HEK293 (cell line): ENCODE measurements around the gene LRRTM4.

Source experiments
- CTCF ChIA-PET: fragments of 350-600 bp; formaldehyde crosslinking; extraction: SDS; loops from one replicate; lab custom pipeline; 2021; ENCODE audit warnings: antibody characterized with exemption; lab: Yijun Ruan, JAX
- POLR2A ChIA-PET: fragments of 300-600 bp; formaldehyde crosslinking; extraction: SDS; loops from one replicate; lab custom pipeline; 2020; ENCODE audit warnings: antibody characterized with exemption, inconsistent platforms; lab: Yijun Ruan, JAX
- H3K27ac ChIP-seq: fragments of 200-500 bp; sonication (Bioruptor generic); 2 replicates; pipeline ENCODE4 v1.5.1; 2014; ENCODE audit warnings: low read depth, low read length, control low read depth, inconsistent platforms; ENCODE audit errors: extremely low read depth
- H3K36me3 ChIP-seq, 2 experiments: fragments of 200-500 bp in 1 of 2; sonication (Bioruptor generic) in 1 of 2; 1 replicate in 1 of 2; 2 replicates in 1 of 2; pipeline ENCODE4 v1.5.1; 2014 to 2017; ENCODE audit warnings: inconsistent platforms in 2 of 2, low read length in 2 of 2; ENCODE audit not compliant: control insufficient read depth in 2 of 2, insufficient read depth in 1 of 2
- H3K4me1 ChIP-seq: fragments of 200-500 bp; sonication (Bioruptor generic); 2 replicates; pipeline ENCODE4 v1.5.1; 2014; ENCODE audit warnings: mild to moderate bottlenecking, low read length, inconsistent platforms; ENCODE audit not compliant: control insufficient read depth, insufficient read depth
- H3K4me3 ChIP-seq: 2 replicates; pipeline ENCODE4 v1.5.1; 2011; ENCODE audit warnings: low read depth, mild to moderate bottlenecking, control low read depth, low read length, moderate library complexity
- H3K9me3 ChIP-seq: fragments of 200-500 bp; sonication (Bioruptor generic); 2 replicates; pipeline ENCODE4 v1.5.1; 2014; ENCODE audit warnings: low read depth, low read length, inconsistent platforms; ENCODE audit not compliant: control insufficient read depth, insufficient read depth
- GLI2 ChIP-seq: fragments of 450-650 bp; formaldehyde crosslinking; IDR thresholded peaks from 2 replicates; pipeline ENCODE4; 2017; ENCODE audit warnings: missing biosample characterization, missing genetic modification characterization, low read depth, borderline replicate concordance
- GLI4 ChIP-seq: fragments of 450-650 bp; formaldehyde crosslinking; IDR thresholded peaks from 2 replicates; pipeline ENCODE4 v1.5.1; 2016; ENCODE audit warnings: missing biosample characterization, missing genetic modification characterization
- SALL2 ChIP-seq: fragments of 450-650 bp; formaldehyde crosslinking; IDR thresholded peaks from 2 replicates; pipeline ENCODE4 v1.5.0; 2017; ENCODE audit warnings: missing biosample characterization, mild to moderate bottlenecking, missing genetic modification characterization, borderline replicate concordance
- ZEB2 ChIP-seq: fragments of 450-650 bp; formaldehyde crosslinking; IDR thresholded peaks from 2 replicates; pipeline ENCODE4 v1.5.1; 2016; ENCODE audit warnings: missing biosample characterization, missing genetic modification characterization
- ZFP37 ChIP-seq: fragments of 450-650 bp; formaldehyde crosslinking; IDR thresholded peaks from 2 replicates; pipeline ENCODE4 v1.5.1; 2016; ENCODE audit warnings: missing biosample characterization, missing genetic modification characterization
- ZIC2 ChIP-seq: fragments of 450-650 bp; formaldehyde crosslinking; IDR thresholded peaks from 2 replicates; pipeline ENCODE4 v1.5.1; 2016; ENCODE audit warnings: missing biosample characterization, missing genetic modification characterization
- ZNF10 ChIP-seq: fragments of 450-650 bp; formaldehyde crosslinking; IDR thresholded peaks from 2 replicates; pipeline ENCODE4 v1.5.1; 2017; ENCODE audit warnings: missing biosample characterization, missing genetic modification characterization
- ZNF121 ChIP-seq: fragments of 450-650 bp; formaldehyde crosslinking; IDR thresholded peaks from 2 replicates; pipeline ENCODE4 v1.5.1; 2016; ENCODE audit warnings: missing biosample characterization, missing genetic modification characterization
- ZNF155 ChIP-seq: fragments of 450-650 bp; formaldehyde crosslinking; IDR thresholded peaks from 2 replicates; pipeline ENCODE4 v1.5.1; 2016; ENCODE audit warnings: missing biosample characterization, missing genetic modification characterization
- ZNF184 ChIP-seq: fragments of 450-650 bp; IDR thresholded peaks from 2 replicates; pipeline ENCODE4 v1.5.1; 2018; ENCODE audit warnings: missing biosample characterization, mild to moderate bottlenecking, missing genetic modification characterization
- ZNF214 ChIP-seq: fragments of 450-650 bp; formaldehyde crosslinking; IDR thresholded peaks from 2 replicates; pipeline ENCODE4 v1.5.1; 2017; ENCODE audit warnings: missing biosample characterization, mild to moderate bottlenecking, missing genetic modification characterization, borderline replicate concordance
- ZNF24 ChIP-seq: fragments of 450-650 bp; formaldehyde crosslinking; IDR thresholded peaks from 2 replicates; pipeline ENCODE4 v1.5.1; 2016; ENCODE audit warnings: missing biosample characterization, missing genetic modification characterization
- ZNF280C ChIP-seq: fragments of 450-650 bp; formaldehyde crosslinking; IDR thresholded peaks from 2 replicates; pipeline ENCODE4 v1.5.1; 2016; ENCODE audit warnings: missing biosample characterization, missing genetic modification characterization
- ZNF324 ChIP-seq: fragments of 450-650 bp; formaldehyde crosslinking; IDR thresholded peaks from 2 replicates; pipeline ENCODE4 v1.5.1; 2016; ENCODE audit warnings: missing biosample characterization, missing genetic modification characterization
- ZNF354C ChIP-seq: fragments of 450-650 bp; formaldehyde crosslinking; IDR thresholded peaks from 2 replicates; pipeline ENCODE4 v1.5.1; 2016; ENCODE audit warnings: missing biosample characterization, missing genetic modification characterization, low read depth, borderline replicate concordance
- ZNF560 ChIP-seq: fragments of 450-650 bp; formaldehyde crosslinking; IDR thresholded peaks from 2 replicates; pipeline ENCODE4 v1.5.1; 2017; ENCODE audit warnings: missing biosample characterization, missing genetic modification characterization, borderline replicate concordance
- ZNF658 ChIP-seq: fragments of 450-650 bp; formaldehyde crosslinking; IDR thresholded peaks from 2 replicates; pipeline ENCODE4; 2016; ENCODE audit warnings: missing biosample characterization, missing genetic modification characterization
- ZNF677 ChIP-seq: fragments of 450-650 bp; IDR thresholded peaks from 2 replicates; pipeline ENCODE4 v1.5.0; 2018; ENCODE audit warnings: missing biosample characterization, mild to moderate bottlenecking, missing genetic modification characterization, moderate library complexity
- ZNF707 ChIP-seq: fragments of 450-650 bp; formaldehyde crosslinking; IDR thresholded peaks from 2 replicates; pipeline ENCODE4 v1.5.1; 2016; ENCODE audit warnings: missing biosample characterization, missing genetic modification characterization
- ZNF747 ChIP-seq: fragments of 450-650 bp; formaldehyde crosslinking; IDR thresholded peaks from 2 replicates; pipeline ENCODE4 v1.5.1; 2016; ENCODE audit warnings: missing biosample characterization, missing genetic modification characterization
- ZNF791 ChIP-seq: fragments of 450-650 bp; formaldehyde crosslinking; IDR thresholded peaks from 2 replicates; pipeline ENCODE4 v1.5.1; 2016; ENCODE audit warnings: missing biosample characterization, missing genetic modification characterization
- ZNF843 ChIP-seq: fragments of 450-650 bp; formaldehyde crosslinking; IDR thresholded peaks from 2 replicates; pipeline ENCODE4 v1.5.1; 2016; ENCODE audit warnings: missing biosample characterization, missing genetic modification characterization
- ZSCAN5A ChIP-seq: fragments of 450-650 bp; formaldehyde crosslinking; IDR thresholded peaks from 2 replicates; pipeline ENCODE4 v1.5.1; 2016; ENCODE audit warnings: missing biosample characterization, missing genetic modification characterization
- TF ChIP-seq, protein P1 (sequence below): fragments of 450-650 bp; formaldehyde crosslinking; IDR thresholded peaks from 2 replicates; pipeline ENCODE4 v1.5.1; 2016; ENCODE audit warnings: missing biosample characterization, missing genetic modification characterization
- TF ChIP-seq, protein P2 (sequence below): fragments of 450-650 bp; formaldehyde crosslinking; IDR thresholded peaks from 2 replicates; pipeline ENCODE4 v1.5.1; 2016; ENCODE audit warnings: missing biosample characterization, missing genetic modification characterization

LRRTM4 gene

GRCh38 chr2:77522888-77523287 is 712 bp upstream of the LRRTM4 start:
- no peak overlapping the region for H3K4me3 ChIP-seq
- CTCF ChIA-PET, result no interaction called here

DNA sequence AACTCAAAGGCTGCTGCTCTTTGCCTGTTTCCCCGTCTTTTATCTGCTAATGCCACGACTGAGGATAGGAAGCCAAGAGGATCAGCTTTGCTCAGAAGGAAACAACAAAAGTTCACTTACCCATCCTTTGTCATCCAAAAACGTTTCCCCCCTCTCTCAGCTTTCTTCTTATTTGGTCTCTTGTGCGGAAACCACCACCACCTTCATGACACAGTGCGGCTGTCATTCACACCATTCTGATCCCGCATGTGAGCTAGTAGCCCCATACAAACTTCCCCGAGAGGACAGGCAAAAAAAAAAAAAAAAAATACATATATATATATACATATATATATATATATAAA is 656 bp downstream of the LRRTM4 start:
- H3K4me1 ChIP-seq, result no peaks in the 10 kb centered on the region
- CTCF ChIA-PET, result no interaction called here
- H3K36me3 ChIP-seq, result no peaks in the 10 kb centered on the region
- no peak for TF ChIP-seq ZNF214 (tag by site-specific recombination)
- no peak for TF ChIP-seq ZNF24
- no peak for TF ChIP-seq ZNF658 (tag by site-specific recombination)
- TF ChIP-seq, protein P1, sequence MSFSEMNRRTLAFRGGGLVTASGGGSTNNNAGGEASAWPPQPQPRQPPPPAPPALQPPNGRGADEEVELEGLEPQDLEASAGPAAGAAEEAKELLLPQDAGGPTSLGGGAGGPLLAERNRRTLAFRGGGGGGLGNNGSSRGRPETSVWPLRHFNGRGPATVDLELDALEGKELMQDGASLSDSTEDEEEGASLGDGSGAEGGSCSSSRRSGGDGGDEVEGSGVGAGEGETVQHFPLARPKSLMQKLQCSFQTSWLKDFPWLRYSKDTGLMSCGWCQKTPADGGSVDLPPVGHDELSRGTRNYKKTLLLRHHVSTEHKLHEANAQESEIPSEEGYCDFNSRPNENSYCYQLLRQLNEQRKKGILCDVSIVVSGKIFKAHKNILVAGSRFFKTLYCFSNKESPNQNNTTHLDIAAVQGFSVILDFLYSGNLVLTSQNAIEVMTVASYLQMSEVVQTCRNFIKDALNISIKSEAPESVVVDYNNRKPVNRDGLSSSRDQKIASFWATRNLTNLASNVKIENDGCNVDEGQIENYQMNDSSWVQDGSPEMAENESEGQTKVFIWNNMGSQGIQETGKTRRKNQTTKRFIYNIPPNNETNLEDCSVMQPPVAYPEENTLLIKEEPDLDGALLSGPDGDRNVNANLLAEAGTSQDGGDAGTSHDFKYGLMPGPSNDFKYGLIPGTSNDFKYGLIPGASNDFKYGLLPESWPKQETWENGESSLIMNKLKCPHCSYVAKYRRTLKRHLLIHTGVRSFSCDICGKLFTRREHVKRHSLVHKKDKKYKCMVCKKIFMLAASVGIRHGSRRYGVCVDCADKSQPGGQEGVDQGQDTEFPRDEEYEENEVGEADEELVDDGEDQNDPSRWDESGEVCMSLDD (tag by site-specific recombination), result no peak
- TF ChIP-seq ZNF121 (tag by site-specific recombination), result no peak
- TF ChIP-seq ZNF354C, result no peak
- TF ChIP-seq ZNF280C, result no peak
- TF ChIP-seq ZNF747 (tag by site-specific recombination), result no peak
- TF ChIP-seq SALL2, result no peak
- no peak for TF ChIP-seq ZFP37 (tag by site-specific recombination)
- TF ChIP-seq ZNF843 (tag by site-specific recombination), result no peak
- H3K9me3 ChIP-seq, result no peaks in the 10 kb centered on the region
- H3K27ac ChIP-seq, result no peak overlapping the region
- POLR2A ChIA-PET, result no interaction called here
- no peak overlapping the region for H3K4me3 ChIP-seq

More at GRCh38 chr2:77522888-77523287, 712 bp upstream of the LRRTM4 start:
- POLR2A ChIA-PET, result no interaction called here
- H3K9me3 ChIP-seq, result no peaks in the 10 kb centered on the region
- no peaks in the 10 kb centered on the region for H3K4me1 ChIP-seq
- TF ChIP-seq ZNF155 (tag by site-specific recombination), result no peak
- no peak for TF ChIP-seq ZSCAN5A (tag by site-specific recombination)
- TF ChIP-seq ZNF560 (tag by site-specific recombination), result no peak
- TF ChIP-seq ZEB2 (tag by site-specific recombination), result no peak
- no peak for TF ChIP-seq ZNF791 (tag by site-specific recombination)
- TF ChIP-seq ZNF184 (tag by site-specific recombination), result no peak
- no peak for TF ChIP-seq ZNF324 (tag by site-specific recombination)
- TF ChIP-seq ZNF677, result no peak
- TF ChIP-seq ZNF747 (tag by site-specific recombination), result no peak
- no peak for TF ChIP-seq ZNF10 (tag by site-specific recombination)
- no peak for TF ChIP-seq GLI2
- no peak for TF ChIP-seq ZIC2 (tag by site-specific recombination)
- no peak for TF ChIP-seq ZNF707
- TF ChIP-seq GLI4 (tag by site-specific recombination), result no peak
- TF ChIP-seq, protein P2, sequence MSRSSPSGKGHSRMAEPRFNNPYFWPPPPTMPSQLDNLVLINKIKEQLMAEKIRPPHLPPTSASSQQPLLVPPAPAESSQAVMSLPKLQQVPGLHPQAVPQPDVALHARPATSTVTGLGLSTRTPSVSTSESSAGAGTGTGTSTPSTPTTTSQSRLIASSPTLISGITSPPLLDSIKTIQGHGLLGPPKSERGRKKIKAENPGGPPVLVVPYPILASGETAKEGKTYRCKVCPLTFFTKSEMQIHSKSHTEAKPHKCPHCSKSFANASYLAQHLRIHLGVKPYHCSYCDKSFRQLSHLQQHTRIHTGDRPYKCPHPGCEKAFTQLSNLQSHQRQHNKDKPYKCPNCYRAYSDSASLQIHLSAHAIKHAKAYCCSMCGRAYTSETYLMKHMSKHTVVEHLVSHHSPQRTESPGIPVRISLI (tag by site-specific recombination), result no peak
- no peaks in the 10 kb centered on the region for H3K36me3 ChIP-seq
- no peak overlapping the region for H3K27ac ChIP-seq
